GM21786 (cell line): ENCODE results near the gene UQCC2.

Experiments used
- ATAC-seq: cut with Tn5 transposase; IDR thresholded peaks from one replicate; pipeline ENCODE4 v1.9.1; 2021; ENCODE audit not compliant: unreplicated experiment

Gene UQCC2

DNA sequence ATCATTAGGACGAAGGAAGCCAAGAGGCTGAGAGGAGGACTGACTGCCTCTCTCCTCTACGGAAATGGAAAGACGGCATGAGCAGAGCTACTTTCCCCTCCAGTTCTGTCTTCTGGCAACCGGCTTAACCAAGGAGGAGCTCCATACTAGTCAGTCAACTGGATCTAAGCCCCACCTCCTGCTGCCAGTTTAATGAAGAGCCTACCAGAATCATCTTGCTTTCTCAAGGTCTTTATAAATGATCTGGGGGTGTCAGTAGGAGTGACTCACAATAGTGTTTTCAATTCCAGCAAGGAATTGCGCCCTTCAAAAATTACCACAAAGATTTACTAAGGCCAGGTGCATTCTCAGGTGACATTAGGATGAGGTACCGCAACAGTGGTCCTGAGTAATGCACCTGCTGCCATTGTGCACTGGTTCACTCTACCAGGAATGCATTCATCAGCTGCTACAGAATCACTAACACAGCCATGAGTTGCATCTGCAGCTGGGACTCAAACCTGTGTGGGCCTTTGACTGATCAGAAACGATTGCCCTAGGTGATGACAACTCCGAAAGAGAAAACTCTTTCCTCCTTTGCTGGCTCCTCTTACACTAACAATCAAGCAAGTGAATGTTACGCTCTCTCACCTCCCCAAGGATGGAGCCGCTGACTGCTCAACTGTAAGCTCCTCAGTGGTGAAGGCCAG is 2.8 kb downstream of the UQCC2 start:
- no peak for ATAC-seq

DNA sequence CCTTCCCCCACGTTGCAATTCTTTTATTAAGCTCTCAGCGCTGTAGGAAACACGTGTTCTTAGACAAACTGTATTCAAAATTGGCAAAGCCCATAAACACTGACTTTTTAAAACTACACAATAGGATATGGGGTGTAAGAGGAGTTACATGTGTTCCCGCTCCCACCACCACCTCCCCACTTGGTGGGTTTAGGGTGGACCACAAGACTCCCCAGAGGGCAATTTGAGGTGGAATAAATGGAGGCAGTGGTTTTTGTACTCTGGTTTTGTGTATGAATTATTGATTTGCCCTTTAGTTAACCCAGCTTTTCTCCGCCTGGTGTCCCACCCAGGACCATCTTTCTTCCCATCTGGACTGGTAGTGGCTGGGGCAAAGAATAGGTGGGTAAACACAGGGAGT is 3.7 kb downstream of the UQCC2 start:
- no peak for ATAC-seq

DNA sequence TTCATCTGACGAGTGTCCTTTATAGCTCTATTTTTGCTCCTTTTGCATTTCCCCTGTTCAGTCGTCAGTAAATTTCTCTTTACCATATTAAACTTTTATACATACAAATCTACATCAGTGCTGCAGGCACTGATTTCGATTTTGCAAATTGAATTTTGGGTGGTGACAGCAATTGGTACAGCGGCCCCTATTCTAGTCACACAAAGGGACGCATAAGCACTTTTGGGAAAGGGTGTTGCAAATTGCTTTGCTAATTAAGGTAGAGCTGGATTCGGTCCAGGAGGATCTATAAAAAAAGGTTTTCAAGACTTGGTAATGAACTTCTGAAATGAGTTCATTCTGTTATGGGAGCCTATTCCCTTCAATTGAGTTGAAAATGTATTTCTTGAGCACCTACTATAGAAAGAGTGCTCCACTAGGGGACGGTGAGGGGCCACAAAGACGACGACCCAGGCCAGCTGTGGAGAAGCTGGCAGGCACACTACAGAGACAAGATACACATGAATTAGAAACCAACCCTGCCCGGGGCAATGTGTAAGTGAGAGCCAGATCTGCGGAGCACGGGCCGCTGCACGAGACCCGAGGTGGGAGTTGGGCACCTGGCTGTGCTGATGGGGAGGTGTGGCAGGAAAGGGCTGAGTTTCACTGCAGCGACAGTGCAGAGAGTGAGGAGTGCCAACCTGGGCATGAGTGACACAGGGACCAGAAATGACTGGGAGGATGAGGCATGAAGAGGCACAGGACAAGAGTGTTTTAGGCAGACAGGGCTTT is 5.4 kb downstream of the UQCC2 start:
- ATAC-seq, result no peak

DNA sequence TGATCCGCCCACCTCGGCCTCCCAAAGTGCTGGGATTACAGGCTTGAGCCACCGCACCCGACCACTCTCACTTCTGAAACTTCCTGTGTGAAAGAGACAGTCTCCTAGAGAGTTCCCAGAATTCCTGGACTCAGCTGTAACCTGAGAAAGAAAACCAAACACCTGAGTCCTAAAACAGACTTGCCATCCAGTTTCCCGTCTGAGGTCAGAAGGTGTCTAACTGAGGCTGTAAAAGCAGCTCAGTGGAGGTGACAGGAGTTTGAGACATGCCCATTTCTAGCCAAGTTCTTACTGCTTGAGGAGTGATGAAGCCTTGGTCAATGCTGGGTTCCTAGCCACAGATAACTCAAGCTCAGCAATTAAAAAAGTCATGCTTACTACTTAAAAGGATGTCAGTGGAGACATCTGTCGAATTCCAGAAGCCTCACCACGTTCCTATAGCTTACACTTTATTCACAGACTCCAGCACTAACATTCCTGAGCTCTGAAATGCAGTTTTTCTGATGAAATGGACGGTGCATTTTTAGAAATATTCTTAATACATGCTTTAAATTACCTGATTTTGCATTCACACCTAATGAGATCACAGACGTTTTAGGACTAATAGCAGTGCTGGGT is 6.1 kb downstream of the UQCC2 start:
- no peak for ATAC-seq

DNA sequence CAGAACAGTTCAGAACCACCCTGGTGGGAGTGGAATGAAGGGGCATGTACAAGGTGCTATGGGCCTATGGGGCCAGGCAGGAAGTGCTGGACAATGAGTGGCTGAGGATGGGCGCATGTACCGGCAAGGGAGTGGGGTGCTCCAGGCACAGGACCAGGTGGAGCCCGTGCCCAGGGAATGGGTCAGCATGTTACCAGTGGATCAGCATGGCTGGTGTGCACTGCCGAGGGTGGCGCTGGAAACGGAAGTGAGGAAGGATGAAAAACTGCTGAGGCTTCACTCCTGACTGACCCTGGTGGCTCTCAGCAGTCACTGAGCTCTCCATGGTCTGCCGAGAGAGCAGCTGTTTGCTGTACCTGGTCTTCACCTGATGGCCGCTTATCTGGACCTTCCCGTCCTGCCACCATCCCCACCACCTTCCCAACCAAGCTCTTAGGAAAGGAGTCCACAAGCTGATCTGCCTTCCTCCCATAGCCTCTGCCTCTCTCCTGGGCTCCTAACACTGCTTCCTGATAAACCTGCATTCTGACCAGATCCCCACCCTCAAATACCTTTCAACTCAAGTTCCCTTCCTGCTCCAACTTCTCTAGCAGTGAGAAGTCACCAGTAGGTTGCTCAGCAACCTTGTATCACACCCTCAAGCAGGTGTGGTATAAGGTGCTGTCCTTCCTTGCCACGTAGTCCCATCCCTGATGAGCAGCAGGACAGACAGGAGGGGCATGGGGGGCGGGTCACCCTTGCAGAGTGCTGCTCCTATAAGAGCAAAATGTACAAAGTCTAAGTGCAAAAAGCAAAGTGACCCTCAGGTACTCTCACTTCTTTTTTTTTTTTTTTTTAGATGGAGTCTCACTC is 7.1 kb downstream of the UQCC2 start:
- no peak for ATAC-seq

DNA sequence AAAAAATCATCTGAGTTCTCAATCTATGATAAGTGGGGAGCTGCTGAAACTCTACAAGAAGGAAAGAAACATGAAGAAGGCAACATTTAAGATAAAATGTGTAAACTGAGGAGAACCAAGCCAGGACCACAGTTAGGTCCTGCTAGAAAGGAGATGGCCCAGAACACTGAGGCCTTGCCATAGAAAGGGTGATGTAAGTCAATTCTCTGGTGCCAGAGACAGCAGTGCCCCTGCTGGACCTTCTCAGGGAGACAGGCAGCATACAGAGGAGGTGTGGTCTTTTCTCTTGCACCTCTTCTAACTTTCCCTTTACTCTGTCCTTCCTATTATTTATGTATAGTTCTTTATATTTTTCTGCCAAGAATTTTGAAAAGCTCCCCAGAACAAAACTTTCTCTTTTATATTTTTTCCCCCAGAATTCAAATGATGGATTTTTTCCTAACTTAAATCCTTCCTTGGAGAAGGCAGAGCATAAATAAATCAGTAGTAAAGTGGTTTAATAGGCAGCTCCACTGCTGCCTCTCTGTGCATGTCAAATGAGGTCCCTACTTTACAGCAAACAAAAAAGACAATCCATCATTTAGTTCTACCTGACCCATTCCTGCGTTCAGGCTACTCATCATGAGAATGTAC is 9.0 kb downstream of the UQCC2 start:
- ATAC-seq, result no peak

DNA sequence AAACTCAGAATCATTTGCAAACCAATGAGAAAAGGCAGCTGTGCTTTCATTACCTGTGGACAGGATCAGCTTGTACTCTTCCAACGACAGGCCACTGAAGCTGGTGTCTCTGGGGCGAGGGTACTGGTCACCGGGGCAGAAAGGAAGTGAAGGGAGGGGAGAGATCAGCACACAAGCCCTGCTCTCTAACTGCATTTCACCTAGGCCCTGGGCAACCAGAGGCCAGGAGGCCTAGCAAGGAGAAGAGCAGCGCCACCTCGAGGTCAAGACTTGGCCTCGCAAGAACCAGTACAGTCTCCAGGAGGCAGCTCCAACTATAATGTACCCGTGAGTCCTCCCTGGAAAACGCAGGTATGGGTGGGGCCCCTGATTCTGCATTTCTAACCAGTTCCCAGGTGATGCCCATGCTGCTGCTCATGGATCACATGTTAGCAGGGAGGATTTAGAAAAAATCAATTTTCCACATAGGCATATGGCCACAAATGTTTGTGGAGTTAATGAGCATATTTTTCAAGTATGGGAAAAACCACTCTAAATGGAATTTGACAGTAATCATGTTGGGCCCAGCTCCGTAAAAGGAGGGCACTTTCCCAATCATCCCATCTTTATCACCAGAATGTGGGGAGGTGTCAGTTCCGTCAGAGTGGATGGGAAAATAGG is 11.0 kb downstream of the UQCC2 start:
- peak; percentile 73 for ATAC-seq

DNA sequence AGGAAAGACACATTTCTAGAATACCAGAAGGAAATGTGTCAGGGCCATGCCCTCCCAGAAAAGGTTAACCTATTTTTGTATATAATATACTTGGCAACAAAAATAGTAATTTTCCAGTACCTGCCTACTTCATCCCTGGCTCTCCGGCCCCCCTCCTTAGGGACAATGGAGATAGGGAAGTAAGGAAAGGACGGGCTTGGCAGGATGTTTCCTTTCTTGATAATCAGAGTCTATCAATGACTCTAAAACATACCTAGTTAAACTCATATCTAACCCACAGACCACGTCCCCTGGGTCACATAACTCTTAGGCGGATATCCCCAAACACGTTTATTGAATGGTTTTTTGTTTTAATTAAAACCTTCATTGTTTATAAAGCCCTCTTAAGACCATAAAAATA is 11.8 kb downstream of the UQCC2 start:
- no peak for ATAC-seq

DNA sequence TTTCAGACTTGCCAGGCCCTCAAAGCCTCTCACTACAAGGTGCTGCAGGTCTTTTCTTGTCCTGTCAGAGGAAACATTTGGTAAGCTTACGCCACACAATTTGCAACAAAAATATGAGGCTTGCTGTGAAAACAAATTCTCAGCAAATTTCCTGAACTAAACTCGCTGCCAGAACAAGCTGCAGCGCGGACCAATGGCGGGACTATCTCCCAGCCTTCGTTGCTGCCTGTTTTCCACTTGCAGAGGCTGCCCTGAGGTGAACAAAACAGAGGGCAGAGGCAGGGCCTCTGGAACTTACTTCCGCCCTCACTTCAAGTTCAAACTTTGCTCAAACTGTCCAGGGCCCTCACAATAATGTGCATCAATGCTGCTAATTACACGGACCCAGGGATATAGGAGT is 12.4 kb downstream of the UQCC2 start:
- no peak for ATAC-seq

DNA sequence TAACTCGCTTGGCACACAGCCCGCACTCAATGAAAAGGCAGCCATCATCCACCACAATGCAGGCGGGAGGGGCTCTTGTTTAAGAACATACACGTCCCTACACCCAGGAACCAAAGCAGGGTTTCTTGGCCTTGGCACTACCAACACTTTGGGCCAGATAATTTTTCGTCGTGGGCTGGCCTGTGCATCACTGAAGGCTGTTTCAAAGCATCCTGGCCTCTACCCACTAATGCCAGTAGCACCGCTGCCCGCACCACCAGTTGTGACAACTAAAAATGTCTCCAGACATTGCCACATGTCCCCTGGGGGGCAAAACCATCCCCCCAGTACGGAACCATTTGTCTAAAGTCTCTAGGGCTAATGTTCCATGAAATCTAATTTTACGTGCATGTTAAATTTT is 13.0 kb downstream of the UQCC2 start:
- no peak for ATAC-seq

DNA sequence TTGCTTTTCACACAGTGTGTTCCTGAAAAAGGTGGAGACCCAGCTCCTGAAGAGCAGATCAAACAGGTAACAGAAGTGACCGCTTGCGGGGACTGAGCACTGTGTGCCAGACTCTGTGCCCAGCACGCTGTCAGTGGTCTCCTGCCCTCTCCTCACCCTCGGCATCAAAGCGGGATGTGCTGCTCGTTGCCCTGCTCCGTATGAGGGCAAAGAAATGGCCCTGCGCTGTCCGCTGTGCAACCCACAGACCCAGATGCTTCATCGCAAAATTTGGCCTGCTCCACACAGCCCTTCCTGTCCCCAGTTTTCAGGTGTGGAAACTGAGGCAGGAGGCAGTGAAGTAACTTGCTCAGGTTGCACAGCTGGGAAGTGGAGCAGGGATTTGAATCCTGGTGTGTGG is 13.7 kb downstream of the UQCC2 start:
- ATAC-seq, result no peak

DNA sequence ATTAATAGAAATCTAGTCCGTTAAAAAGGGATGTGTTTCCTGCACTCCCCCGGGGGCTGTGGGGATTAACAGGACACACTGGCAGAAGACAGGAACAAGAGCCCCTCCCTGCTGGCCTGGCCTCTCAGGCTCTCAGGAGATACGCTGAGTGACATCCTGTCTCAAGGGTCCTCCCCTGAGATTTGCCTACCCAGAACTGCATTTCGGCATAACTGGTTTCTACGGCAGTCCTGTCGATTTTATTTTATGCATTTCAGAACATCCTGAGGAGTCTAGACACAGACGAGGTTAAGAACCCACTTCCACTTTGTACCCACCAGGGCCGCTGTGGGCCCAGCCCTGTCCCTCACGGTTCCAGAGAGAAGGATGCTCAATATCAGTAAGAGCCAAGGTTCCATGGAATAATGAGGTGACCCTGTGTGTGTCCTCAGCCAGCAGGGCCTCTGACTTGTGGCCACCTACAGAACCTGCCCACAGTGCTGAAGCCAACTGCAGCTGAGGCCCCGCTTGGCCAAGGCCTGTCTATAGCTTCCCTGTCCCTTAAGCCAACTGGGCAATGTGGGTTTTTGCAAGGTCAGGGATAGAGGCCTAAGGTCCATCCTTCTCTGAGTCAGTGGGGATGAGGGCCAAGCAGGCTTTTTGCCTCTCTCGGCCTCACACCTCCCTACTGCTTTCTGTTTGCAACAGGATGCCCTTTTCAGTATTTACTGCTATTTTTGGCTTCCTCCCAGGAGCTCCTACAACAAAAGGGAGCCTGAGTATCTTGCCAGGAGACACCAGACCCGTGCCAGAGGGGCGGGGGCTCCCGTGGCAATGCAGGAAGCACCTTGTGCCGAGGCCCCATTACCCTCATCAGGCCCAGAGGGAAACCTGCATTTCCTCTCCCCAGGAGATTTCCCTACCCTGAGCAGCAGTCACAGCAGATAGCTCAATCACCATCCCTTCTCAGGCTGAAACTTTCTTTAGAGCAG is 14.7 kb downstream of the UQCC2 start:
- ATAC-seq, result no peak

DNA sequence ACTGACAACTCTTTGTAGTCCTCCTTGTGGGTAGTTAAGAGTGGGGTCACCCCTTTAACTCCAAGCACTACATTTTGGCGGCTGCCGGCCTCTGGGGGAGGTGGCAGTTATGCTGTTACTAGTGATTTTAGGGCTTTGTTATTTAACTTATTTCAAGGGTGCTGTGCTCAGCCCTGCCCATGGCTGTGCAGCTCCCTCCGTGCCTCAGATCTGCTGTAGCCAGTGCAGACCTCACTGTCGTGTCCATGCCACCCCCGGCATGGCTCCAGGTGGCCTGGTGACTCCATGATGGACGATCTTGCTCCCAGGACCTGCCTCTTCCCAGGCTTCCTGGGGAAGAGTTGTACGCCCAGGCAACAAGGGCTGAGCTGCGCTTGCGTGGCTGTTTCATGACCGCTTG is 15.4 kb downstream of the UQCC2 start:
- ATAC-seq, result no peak

DNA sequence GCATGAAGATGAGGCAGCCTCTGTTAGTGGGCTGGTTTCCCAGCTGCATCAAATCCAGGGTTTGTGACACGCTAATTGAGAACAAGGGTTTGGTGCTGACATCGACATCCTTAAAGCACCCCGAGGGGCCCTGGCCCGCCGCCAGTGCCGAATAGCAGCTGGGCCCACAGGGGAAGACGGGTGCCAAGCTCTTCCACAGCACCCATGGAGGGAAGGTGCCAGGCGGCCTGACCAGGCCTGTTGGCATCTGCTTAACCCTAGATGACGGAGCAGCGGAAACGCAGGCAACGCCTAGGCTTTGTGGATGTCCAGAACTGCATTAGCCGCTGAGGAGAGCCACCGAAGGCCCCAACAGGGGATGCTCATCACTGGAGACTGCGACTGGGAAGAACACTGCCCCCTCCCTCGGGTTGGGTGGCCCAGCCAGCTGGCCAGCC is 16.0 kb downstream of the UQCC2 start:
- ATAC-seq, result no peak

DNA sequence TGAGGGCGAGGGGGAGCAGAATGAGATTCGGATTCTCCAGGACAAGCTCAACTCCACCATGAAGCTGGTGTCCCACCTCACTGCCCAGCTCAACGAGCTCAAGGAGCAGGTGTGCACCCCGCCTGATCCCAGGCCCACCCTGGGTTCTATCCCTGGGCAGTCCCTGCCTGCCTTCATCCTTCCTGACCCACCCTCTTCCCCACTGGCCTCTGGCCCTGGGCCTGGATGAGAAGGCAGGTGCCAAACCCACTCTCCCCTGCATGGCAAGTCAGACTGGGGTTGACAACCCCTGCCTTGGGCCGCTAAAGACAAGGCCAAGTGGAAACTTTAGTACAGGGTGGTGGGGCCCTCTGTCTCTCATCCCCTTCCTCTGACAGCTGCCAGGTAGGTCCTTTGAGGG is 16.5 kb downstream of the UQCC2 start:
- no peak for ATAC-seq

DNA sequence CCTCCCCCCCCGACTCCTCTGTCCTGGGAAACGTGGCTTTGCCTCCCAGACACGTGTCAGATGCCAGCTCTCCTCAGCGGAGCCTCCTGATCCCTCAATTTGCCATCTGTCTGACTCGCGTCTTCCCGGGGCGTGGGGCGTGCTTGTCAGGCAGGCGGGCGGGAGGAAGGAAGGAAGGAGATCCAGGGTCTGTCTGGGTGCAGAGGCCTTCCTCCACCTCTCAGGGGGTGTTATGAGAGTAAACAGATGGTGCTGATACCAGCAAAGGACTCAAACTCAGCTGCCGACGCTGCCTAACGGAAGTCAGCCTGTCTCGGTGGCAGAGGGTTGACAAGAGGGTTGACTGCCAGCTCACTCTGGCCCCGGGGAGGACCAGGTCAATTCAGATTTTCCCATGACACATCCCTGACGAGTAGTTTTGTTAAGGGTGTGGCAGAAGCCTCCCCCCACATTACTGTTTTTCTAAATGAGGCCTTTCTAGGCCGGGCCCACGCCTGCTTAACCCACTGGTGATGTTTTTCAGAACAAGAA is 17.0 kb downstream of the UQCC2 start:
- no peak for ATAC-seq

DNA sequence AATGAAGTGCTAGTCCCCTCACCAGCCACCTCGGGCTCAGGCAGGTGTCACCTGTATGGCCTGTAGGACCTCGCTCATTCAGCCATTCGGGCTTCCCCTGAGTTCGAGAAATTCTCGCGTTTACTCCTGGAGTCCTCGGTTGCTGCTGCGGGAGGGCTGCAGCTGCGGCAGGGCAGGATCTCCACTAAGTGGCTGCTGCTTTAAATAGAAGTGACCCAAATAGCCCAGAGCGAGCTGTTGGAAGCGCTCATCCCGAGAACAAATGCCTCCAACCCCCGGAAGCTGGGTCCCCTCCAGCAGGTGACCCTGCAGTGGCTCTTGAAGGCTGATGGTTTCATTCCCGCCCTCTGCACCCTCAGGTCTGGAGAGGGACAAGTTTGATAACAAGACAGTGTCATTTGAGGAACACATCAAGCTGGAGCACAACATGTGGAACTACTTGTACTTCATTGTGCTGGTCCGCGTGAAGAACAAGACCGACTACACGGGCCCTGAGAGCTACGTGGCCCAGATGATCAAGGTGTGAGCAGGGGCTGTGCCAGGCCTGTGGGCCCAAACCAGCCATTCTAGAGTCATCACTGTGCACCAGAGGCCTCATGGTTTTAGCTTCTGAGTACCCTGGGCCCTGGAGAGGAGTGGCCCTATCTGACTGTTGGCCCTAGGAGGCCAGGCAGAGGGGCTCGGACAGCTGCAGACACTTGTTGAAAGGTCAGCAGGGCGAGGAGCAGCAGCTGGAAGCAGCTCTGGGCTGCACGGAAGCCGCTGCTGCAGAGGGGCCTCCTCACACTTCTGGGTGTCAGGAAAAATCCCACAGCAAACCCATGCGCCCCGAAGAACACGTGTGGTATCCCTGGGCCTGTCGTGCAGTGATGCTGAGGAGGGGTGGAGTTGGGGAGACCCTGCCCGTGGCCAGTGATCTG is 18.1 kb downstream of the UQCC2 start:
- no peak for ATAC-seq

DNA sequence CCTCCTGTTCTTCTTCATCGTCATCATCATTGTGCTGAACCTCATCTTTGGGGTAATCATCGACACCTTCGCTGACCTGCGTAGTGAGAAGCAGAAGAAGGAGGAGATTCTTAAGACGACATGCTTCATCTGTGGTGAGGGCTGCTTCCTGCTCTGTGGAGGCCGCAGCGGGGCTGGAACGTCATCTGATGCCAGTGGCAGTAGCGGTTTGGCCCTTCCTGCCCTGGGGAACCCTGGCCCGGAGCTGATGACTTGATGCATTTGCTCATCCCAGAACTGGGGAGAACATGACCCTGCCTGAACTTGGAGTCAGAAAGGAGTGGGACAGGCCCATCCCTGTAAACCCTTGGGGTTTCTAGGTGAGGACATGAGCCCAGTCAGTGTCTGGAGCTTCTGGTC is 18.7 kb downstream of the UQCC2 start:
- peak; percentile 47 for ATAC-seq
